ENCODE measurements around the gene PAX5.

- TF ChIP-seq CTCF (IDR thresholded peaks at IDR 0.05), result no peak
- no peak for TF ChIP-seq POLR2A (IDR thresholded peaks at IDR 0.05)
Measured at GRCh38 chr9:36937951-36938350, 96.1 kb downstream of the PAX5 start.

All from breast epithelium (tissue), 3 donors.